ENCODE results near the gene LRFN5.

GRCh38 chr14:41913398-41913797 is 306.7 kb downstream of the LRFN5 start:
- TF ChIP-seq CTCF (IDR thresholded peaks at IDR 0.05) (no peak), POLR2A (IDR thresholded peaks at IDR 0.05) (no peak)
